GM12878 (cell line): ENCODE data around the gene POU2AF1.

Experiments
- BCL3 ChIP-seq: IDR thresholded peaks from 2 replicates; pipeline ENCODE4 v1.6.1; 2011; ENCODE audit warnings: borderline replicate concordance, low read depth, mild to moderate bottlenecking, moderate library complexity, low read length; ENCODE audit not compliant: insufficient read depth, poor library complexity, severe bottlenecking
- CEBPZ ChIP-seq: fragments of 150-350 bp; IDR thresholded peaks from 2 replicates; pipeline ENCODE4 v1.6.1; 2016; ENCODE audit warnings: low read depth, low read length
- CREM ChIP-seq: IDR thresholded peaks from 2 replicates; pipeline ENCODE4 v1.6.1; 2014; ENCODE audit warnings: antibody characterized with exemption, low read depth
- CTCF ChIP-seq, 3 experiments: IDR thresholded peaks in 2 of 3; conservative IDR thresholded peaks in 1 of 3; 2 replicates each; pipeline ENCODE4 v1.5.1; 2011; ENCODE audit warnings: low read depth in 3 of 3, low read length in 3 of 3, mild to moderate bottlenecking in 3 of 3, control low read depth in 2 of 3, moderate library complexity in 2 of 3, inconsistent platforms in 1 of 3, mixed read lengths in 1 of 3; ENCODE audit not compliant: control insufficient read depth in 2 of 3, insufficient read depth in 1 of 3; ENCODE audit errors: extremely low read depth in 1 of 3
- EGR1 ChIP-seq, 2 experiments: IDR thresholded peaks; 1 replicate in 1 of 2; 2 replicates in 1 of 2; pipeline ENCODE4 v1.6.1; 2011 to 2012; ENCODE audit warnings: low read depth in 2 of 2, low read length in 2 of 2, borderline replicate concordance in 1 of 2, mild to moderate bottlenecking in 1 of 2, moderate library complexity in 1 of 2
- EZH2 ChIP-seq: IDR thresholded peaks from 2 replicates; pipeline ENCODE4 v1.6.1; 2012; ENCODE audit warnings: low read depth, mild to moderate bottlenecking, control low read depth, inconsistent platforms, low read length, borderline replicate concordance; ENCODE audit not compliant: control insufficient read depth
- POLR2A ChIP-seq: IDR thresholded peaks from 2 replicates; pipeline ENCODE4 v1.6.1; 2011; ENCODE audit warnings: low read depth, mild to moderate bottlenecking, low read length
- POLR2AphosphoS5 ChIP-seq: IDR thresholded peaks from 2 replicates; pipeline ENCODE4 v1.6.1; 2011; ENCODE audit warnings: mild to moderate bottlenecking, low read length, inconsistent platforms
- RAD21 ChIP-seq: IDR thresholded peaks from 2 replicates; pipeline ENCODE4 v1.6.1; 2011; ENCODE audit warnings: mild to moderate bottlenecking, low read depth, low read length, moderate library complexity; ENCODE audit not compliant: insufficient read depth
- SMC3 ChIP-seq: IDR thresholded peaks from 2 replicates; pipeline ENCODE4 v1.6.1; 2011; ENCODE audit warnings: low read length, improper control_type of control experiment, borderline replicate concordance
- STAT3 ChIP-seq: IDR thresholded peaks from 2 replicates; pipeline ENCODE4 v1.6.1; 2011; ENCODE audit warnings: low read depth, low read length, improper control_type of control experiment
- TBL1XR1 ChIP-seq: IDR thresholded peaks from 2 replicates; pipeline ENCODE4 v1.6.1; 2012; ENCODE audit warnings: low read depth, low read length, improper control_type of control experiment
- USF2 ChIP-seq: IDR thresholded peaks from 2 replicates; pipeline ENCODE4 v1.6.1; 2011; ENCODE audit warnings: low read depth, low read length, improper control_type of control experiment, borderline replicate concordance
- ZNF274 ChIP-seq: IDR thresholded peaks from one replicate; pipeline ENCODE4 v1.8.0; 2011; ENCODE audit not compliant: insufficient read length, insufficient read depth

- TF ChIP-seq POLR2A (no peak), EGR1 (IDR thresholded peaks at IDR 0.05; ENCODE audit: borderline replicate concordance in 1 of 2, low read depth in 2 of 2, low read length in 2 of 2) (no peak), RAD21 (no peak), CREM (no peak), EZH2 (no peak), CEBPZ (no peak), STAT3 (no peak), USF2 (no peak), CTCF (IDR thresholded peaks at IDR 0.05 in 2 of 3, conservative IDR thresholded peaks at IDR 0.05 in 1 of 3; ENCODE audit: control insufficient read depth in 2 of 3, extremely low read depth in 1 of 3, insufficient read depth in 1 of 3, low read depth in 3 of 3, low read length in 3 of 3) (no peak), POLR2AphosphoS5 (no peak), TBL1XR1 (no peak), SMC3 (no peak), BCL3 (no peak), ZNF274 (no peak)
These were observed 42.2 kb upstream of the POU2AF1 start for GRCh38 chr11:111421251-111421650.
